NT2/D1 (cell line): ENCODE data around the gene AVEN.

ENCODE experiments used
- SUZ12 ChIP-seq: IDR thresholded peaks from 2 replicates; pipeline ENCODE4 v1.6.1; 2011; ENCODE audit not compliant: insufficient read length, insufficient read depth; ENCODE audit errors: extremely low read depth
- YY1 ChIP-seq: IDR thresholded peaks from 2 replicates; pipeline ENCODE4 v1.6.1; 2011; ENCODE audit not compliant: insufficient read length, insufficient read depth
- ZNF274 ChIP-seq: IDR thresholded peaks from 2 replicates; pipeline ENCODE4 v1.6.1; 2011; ENCODE audit warnings: mild to moderate bottlenecking, low read depth, low read length

DNA sequence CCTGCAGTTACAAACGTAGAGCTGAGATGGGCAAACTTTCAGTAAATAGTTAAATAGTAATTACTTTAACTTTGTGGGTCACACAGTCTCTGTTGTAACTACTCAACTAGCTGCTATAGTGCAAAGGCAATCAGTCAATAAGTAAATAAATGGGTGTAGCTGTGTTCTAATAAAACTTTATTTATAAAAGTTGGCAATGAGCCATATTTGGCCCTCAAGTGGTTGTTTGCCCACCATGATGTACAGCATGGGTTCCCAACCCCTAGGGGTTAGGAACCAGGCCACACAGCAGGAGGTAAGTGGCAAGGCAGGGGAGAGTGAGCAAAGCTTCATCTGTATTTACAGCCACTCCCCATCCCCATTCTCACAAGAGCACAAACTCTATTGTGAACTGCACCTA, 115.6 kb downstream of the AVEN start:
- TF ChIP-seq ZNF274 (no peak), SUZ12 (no peak), YY1 (no peak)
